NCI-H82 treated with DMSO at 0.1 percent for 48 hours (cell line): ENCODE measurements around the gene NHEJ1.

Source experiments
- DNase-seq: peaks from one replicate; lab custom pipeline; 2025; ENCODE audit not compliant: unreplicated experiment; lab: John Stamatoyannopoulos, UW

NHEJ1 gene

DNA sequence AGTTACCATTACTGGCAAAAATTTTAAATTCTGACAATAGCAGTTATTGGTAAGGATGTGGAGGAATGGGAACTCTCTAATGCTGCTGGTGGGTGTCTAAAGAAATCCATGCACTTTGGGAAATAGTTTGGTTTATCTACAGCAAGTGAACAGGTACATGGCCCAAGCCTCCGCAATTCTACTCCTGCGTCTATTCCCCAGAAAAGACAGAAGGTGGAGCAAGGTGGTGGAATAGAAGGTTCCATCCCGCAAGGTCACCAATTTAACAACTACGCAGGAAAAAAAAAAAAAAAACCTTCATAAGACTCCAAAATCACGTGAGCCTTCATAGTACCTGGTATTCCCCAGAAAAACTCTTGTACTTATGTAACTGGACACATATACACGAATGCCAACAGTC, 125.8 kb downstream of the NHEJ1 start:
- DNase-seq = no peak

DNA sequence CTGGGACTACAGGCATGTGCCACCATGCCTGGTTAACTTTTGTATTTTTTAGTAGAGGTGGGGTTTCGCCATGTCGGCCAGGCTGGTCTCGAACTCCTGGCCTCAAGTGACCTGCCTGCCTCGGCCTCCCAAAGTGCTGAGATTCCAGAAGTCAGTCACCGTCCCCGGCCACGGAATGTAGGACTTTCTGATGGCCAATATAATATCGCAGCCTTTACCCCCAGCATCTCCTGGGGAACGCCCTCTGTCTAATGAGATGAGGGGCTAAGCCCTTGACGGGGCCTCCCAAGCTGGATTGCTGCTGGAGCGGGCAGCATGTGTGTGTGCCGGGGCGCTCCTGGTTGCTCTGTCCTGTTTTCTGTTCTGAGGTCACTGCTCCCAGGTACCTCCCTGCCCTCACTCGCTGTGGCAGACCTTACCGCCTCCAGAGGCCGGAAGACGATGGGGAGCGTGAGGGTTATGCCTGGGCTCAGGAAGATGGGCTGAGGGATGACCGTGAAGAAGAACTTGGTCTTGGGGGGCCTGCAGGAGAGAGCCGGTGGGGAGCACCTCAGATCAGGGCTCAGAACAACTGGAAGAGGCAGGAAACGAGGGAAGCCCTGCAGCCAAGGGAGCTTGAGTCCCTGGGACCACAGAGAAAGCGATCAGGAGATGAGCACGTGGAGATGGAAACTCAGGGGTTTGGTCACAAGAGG, 128.4 kb downstream of the NHEJ1 start:
- peak; percentile 4 for DNase-seq

DNA sequence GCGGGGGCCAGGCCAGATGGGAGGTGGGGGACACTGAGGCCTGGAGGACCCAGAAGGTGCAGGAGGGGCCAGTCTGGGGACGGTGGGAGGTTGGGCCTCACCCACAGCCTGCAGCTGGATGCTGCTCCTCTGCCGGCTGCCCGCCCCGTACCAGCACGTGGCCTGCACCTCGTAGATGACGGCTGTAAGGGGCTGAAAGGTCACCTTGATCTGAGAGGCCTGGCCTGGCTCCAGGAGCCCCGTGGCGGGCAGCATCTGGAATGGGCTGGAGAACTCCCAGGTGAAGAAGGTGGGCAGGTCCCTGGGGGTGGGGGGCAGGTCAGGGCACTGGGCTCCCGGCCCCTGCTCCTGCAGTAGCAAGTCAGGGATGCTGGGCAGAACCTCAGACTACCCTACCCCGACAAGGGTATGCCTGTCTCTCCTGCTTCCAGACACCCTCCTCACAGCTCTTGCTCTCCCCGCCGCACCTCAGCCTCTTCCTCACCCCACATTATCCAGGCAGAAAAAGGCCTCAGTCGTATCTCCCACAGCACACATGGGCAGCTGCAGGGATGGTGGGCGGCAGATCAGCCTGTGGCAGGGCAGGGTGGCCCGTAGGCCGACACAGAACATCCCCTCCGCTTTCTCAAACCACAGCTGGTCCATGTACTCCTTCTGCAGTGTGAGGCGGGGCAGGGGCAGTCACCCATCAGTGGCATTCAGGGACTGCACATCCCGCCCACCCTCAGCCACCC, 129.4 kb downstream of the NHEJ1 start:
- no peak for DNase-seq

DNA sequence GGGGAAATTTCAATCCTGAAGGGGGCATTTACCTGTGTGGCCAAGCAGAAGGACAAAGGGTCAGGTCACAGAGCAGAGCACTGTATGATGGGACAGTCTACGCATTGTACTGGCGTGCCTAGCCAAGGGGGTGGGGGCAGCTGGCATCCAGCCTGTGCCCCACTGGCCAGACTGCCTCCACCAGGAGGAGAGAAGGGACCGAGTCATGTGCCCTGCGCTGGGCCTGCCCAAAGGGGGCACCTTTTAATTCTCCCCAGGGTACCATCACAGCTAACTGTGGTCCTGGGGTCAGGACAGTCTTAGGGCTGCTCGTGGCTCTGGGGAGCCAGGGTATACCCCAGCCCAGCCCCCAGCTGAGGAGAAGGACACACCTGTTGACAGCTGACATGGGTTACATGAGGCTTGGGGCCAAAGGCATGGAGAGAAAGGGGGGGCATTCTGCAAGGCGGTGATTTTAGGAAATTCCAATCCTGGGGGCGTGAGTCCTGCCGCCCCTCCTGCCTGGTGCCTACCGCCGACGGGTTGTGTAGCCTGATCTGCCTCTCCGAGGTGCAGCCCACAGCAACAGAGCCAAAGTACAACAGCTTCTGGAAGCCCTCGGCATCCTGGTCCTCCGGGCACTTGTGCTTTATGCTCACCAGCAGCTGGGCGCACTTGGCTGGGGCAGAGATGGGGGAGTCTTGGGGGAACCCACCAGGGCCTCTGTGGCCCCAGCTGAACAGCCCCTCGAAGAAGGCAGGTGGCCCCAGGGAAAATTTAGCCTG, 130.3 kb downstream of the NHEJ1 start:
- no peak for DNase-seq

DNA sequence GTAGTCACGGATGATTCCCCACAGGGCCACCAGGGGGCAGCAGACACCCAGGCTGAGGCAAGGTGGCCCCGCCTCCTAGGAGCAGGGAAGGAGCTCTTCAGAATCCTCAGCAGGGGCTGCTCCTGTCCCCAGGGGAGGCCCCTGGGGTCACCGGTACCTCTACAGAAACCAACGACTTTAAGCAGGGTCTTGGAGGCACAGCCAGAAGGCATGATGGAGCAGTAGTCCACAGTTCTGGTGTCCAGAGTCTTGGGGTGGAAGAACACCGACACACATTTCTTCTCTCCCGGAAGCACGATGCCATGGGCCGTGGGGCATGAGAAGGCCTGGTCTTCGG, 130.8 kb downstream of the NHEJ1 start:
- DNase-seq = peak; percentile 46

DNA sequence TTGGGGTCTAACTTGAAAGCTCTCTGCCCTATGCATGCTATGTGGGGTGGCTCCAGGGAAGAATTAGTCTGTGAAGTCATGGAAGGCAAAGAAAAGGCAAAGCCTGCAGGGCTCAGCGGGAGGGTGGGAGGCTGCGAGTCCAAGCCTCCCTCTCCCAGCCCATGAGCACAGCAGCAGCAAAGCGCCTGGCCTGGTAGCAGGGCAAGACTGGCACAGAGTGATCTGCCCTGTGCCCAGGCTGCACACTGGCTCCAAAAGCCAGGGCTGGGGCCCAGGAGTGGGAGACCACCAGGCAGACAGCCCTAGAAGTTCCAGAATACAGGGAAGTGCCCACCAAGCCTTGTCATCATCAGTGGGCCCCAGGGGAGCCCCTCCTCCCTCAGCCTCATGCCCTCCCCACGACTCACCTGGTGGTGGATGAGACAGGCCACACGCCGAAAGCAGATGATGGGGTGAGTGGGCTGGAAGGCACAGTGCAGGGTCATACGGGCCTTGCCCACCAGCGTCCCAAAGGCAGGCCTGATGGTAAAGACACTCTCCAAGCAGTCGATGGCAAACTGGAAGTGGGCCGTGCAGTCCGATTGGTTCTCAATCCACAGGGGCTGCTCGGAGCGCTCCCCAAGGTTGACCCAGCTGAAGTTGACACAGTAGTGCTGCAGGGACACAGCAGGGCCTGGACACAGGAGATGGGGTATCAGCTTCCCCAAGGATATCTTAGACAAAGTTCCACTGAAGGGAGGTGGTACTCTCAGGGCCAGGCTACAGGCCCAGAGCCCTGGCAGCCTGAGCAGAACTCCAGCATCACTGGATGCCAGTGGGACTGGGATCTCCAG, 131.4 kb downstream of the NHEJ1 start:
- DNase-seq = no peak

DNA sequence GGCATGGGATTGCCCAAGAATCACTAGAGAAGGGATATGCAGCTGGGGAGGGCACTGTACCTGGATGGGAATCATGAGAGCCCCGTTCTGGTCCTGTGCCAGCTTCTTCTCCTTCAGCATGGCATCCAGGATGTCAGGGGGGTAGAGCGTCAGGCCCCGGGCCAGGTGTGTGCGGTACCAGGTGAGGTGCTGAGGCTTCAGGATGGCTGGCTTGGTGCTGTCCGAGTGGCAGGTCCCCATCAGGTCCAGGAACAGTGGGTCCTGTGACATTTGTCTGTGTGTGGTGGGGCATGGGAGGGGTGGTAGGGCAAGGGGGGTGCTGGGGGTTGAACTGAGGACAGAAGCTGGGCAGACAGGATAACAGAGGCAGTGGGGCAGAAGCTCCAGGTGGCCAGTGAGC, 132.5 kb downstream of the NHEJ1 start:
- no peak for DNase-seq

DNA sequence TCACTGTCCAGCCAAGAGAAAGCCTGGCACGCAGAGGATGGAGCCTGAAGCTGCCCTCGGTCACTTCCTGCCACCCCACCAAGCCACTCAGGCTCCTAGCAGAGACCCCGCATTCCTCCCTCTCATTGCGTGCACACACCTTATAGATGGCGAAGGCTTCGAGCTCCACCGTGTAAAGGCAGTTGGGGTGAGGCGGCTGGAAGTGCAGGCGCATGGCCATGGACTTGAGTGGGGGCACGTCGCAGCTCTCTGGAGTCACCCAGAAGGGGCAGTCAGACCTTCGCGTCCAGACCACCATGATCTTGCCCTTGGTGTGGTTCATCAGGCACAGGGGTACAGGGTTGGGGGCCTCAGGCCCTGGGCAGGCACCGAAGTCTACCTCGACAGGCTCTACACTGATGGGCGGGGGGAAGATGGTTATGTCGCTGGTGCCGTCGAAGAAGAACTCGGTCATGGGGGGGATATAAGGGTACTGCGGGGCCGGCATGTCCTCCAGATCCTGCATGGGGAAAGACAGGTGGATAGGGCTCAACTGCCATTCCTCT, 133.0 kb downstream of the NHEJ1 start:
- no peak for DNase-seq

DNA sequence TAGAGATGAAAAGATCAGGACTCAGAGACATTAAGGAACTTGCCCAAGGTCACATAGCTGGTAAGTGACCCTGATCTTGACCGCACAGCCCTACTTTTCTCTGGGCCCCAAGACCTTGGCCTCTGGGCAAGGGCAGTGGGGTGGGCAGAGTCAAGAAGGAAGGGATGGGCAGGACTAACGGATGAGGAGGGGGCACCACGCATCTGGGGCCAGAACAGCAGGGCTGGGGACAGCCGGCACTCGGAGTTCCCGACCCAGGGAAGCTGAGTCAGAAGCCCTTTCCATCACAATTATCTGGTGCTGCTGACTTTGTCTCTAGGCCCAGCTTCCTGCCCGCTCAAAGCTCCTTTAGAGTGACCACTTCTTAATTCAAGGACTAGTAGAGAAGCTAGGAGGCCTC, 133.7 kb downstream of the NHEJ1 start:
- DNase-seq = no peak

DNA sequence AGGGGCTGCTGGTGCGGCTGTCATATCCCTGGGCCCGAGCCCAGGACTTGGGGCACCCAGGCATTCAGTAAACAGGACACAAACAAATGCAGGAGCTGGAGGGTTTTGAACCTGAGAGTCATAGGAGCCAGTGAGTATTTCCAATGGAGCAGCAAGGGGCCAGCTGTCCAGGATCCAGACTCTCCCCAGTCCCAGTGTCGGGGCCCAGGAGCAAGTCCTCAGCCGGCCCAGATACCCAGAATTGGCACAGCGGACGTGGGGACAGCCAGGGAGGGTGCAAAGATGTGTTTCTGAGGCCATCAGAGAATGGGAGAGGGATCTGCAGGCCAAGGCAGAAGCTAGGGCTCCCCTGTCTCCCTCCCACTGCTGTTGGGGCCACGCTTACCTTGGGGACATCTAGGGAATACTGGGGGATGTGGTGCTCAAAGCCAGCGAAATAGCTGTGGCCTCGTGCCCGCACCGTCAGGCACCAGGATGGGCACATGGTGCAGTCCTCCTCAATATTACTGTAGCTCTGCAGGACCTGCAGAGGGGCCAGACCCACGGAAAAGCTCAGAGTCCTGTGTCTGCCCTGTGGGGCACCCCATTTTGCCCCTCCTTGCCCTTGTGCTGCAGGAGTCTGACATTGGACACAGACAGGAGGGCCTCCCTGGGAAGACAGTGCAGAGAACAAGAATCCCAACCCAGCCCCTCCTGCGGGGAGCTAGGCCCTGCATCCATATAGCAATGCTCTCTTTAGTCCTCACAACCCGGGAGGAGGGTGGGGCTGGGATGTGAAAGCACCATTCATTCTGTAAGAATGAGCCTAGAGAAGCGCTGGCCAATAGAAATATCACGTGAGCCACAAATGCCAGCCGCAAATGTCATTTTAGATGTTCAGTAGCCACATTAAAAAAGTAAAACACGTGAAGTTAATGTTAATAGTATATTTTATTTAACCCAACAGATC, 134.7 kb downstream of the NHEJ1 start:
- no peak for DNase-seq
